Nephron progenitor cell (in vitro differentiated cells): ENCODE measurements around the gene WDR54.

Experiments
- DNase-seq: peaks from one replicate; pipeline ENCODE4 v3.0.0; 2021
- H3K27ac Mint-ChIP-seq: 2 replicates; pipeline ENCODE4 v1.8.0; 2021; ENCODE audit warnings: mild to moderate bottlenecking, moderate library complexity, mixed read lengths
- H3K27me3 Mint-ChIP-seq: 2 replicates; pipeline ENCODE4 v1.8.0; 2021; ENCODE audit warnings: mild to moderate bottlenecking, low read depth, mixed read lengths; ENCODE audit not compliant: poor library complexity
- H3K36me3 Mint-ChIP-seq: 2 replicates; pipeline ENCODE4 v1.8.0; 2021; ENCODE audit warnings: low read depth, mixed read lengths
- H3K4me1 Mint-ChIP-seq: 2 replicates; pipeline ENCODE4 v1.8.0; 2021; ENCODE audit warnings: mixed read lengths
- H3K4me3 Mint-ChIP-seq: 2 replicates; pipeline ENCODE4 v1.8.0; 2021; ENCODE audit warnings: mild to moderate bottlenecking, moderate library complexity, mixed read lengths
- H3K9me3 Mint-ChIP-seq: 2 replicates; pipeline ENCODE4 v1.8.0; 2021; ENCODE audit warnings: mild to moderate bottlenecking, moderate library complexity, mixed read lengths
- TF ChIP-seq, protein P1 (sequence below): fragments of 200-600 bp; sonication (generic); IDR thresholded peaks from 2 replicates; pipeline ENCODE4 v1.5.0; 2021; ENCODE audit warnings: antibody characterized with exemption

Gene WDR54

GRCh38 chr2:74385396-74385795 lies 36.1 kb upstream of the WDR54 start:
- peaks cover 16% of the 10 kb centered on the region for H3K4me1 Mint-ChIP-seq
- H3K4me3 Mint-ChIP-seq, result no peak overlapping the region
- TF ChIP-seq, protein P1, sequence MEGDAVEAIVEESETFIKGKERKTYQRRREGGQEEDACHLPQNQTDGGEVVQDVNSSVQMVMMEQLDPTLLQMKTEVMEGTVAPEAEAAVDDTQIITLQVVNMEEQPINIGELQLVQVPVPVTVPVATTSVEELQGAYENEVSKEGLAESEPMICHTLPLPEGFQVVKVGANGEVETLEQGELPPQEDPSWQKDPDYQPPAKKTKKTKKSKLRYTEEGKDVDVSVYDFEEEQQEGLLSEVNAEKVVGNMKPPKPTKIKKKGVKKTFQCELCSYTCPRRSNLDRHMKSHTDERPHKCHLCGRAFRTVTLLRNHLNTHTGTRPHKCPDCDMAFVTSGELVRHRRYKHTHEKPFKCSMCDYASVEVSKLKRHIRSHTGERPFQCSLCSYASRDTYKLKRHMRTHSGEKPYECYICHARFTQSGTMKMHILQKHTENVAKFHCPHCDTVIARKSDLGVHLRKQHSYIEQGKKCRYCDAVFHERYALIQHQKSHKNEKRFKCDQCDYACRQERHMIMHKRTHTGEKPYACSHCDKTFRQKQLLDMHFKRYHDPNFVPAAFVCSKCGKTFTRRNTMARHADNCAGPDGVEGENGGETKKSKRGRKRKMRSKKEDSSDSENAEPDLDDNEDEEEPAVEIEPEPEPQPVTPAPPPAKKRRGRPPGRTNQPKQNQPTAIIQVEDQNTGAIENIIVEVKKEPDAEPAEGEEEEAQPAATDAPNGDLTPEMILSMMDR, result no peak
- no peaks in the 10 kb centered on the region for H3K9me3 Mint-ChIP-seq
- no peaks in the 10 kb centered on the region for H3K27me3 Mint-ChIP-seq
- H3K27ac Mint-ChIP-seq, result no peak overlapping the region
- H3K36me3 Mint-ChIP-seq, result peaks cover 12% of the 10 kb centered on the region
- DNase-seq, result no peak

DNA sequence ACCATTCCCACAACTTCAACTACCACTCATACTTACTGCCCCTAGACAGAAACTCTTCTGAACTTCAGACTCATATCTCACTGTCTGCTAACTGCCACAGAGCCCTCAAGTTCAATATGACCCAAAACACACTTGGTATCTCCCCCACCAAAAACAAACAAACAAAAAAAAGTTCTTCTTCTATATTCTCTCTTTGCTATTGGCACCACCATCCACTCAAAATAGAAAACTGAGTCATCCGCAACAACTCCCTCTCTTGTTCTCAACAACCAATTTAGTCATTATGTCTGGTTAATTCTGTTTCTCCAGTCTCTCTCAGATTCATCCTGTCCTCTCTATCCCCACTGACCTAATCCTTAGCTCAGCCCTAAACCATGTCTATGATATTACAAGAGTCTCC lies 34.2 kb upstream of the WDR54 start:
- no peak overlapping the region for H3K27ac Mint-ChIP-seq

DNA sequence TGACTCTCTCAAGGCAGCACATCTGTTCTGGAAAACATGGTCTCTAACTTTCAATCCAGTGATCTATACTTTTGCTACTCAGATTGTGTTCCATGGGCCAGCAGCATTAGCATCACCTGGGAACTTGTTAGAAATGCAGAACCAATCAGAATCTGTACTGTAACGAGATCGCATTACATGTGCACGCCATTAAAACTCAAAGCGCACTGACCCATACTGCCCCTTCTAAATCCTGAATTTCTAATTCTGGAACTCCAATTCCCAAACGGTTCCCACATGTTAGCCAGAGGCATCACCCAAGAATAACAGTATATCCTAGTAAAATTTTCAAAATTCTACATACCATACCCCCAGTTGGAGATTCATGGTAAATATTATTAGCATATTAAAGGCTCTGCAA lies 30.9 kb upstream of the WDR54 start:
- TF ChIP-seq, protein P1, result no peak
- Mint-ChIP-seq H3K27me3 (peaks cover 18% of the 10 kb centered on the region), H3K4me3 (no peak overlapping the region), H3K9me3 (no peaks in the 10 kb centered on the region), H3K27ac (no peak overlapping the region), H3K36me3 (no peaks in the 10 kb centered on the region), H3K4me1 (peaks cover 5% of the 10 kb centered on the region)
- DNase-seq, result no peak

More for the DNA sequence above, 34.2 kb upstream of the WDR54 start:
- H3K4me3 Mint-ChIP-seq, result no peak overlapping the region
- peaks cover 10% of the 10 kb centered on the region for H3K36me3 Mint-ChIP-seq
- TF ChIP-seq, protein P1, result no peak
- no peaks in the 10 kb centered on the region for H3K27me3 Mint-ChIP-seq
- H3K9me3 Mint-ChIP-seq, result no peaks in the 10 kb centered on the region
- no peak for DNase-seq
- no peaks in the 10 kb centered on the region for H3K4me1 Mint-ChIP-seq

- peaks cover 18% of the 10 kb centered on the region for H3K27me3 Mint-ChIP-seq
- no peaks in the 10 kb centered on the region for H3K9me3 Mint-ChIP-seq
- H3K27ac Mint-ChIP-seq, result peak overlapping the region; percentile 97
- H3K4me3 Mint-ChIP-seq, result no peak overlapping the region
- TF ChIP-seq, protein P1, result no peak
- H3K36me3 Mint-ChIP-seq, result no peaks in the 10 kb centered on the region
- peaks cover 5% of the 10 kb centered on the region for H3K4me1 Mint-ChIP-seq
- DNase-seq, result no peak
Measured at GRCh38 chr2:74391209-74391579, 30.3 kb upstream of the WDR54 start.

DNA sequence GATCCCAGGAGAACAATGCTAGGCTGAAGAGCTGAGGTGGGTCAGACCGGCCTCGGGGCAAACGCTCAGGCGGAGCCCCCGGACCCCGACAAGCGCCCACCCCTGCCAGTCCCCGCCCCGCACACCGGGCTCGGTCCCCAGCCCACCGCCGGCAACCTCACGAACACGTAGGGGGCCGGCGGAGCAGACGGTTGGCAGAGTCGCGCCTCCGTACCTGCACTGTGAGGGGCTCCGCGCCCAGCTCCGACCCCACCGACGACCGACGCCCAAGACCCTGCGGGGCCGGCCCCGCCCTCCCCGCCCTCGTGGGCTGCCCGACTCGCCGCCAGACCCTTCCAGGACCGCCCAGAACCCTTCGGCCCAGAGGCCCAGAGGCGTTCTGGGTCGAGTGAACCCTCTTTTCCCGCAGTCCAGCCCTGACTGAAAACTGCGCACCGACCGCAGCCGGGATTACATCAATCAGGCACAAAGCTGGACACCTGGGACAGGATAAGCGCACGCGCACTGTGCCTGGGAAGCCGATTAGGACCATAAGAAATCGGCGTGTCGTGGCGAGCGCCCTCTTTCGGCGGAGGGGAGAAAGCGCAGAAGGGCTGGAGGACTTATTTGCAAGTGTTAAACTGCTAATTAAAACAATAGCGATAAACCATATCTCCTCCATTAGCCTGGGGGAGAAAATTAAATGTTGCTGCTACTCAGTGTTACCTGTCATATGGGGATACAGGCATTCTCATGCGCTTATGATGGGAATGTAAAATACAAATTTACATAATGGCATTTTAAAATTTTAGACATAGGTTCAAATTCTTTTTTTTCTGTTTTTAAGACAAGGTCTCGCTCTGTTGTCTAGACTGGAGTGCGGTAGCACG lies 29.7 kb upstream of the WDR54 start:
- DNase-seq, result peak; percentile 96
- Mint-ChIP-seq H3K4me3 (no peak overlapping the region), H3K4me1 (peaks cover 5% of the 10 kb centered on the region), H3K9me3 (no peaks in the 10 kb centered on the region), H3K36me3 (no peaks in the 10 kb centered on the region), H3K27ac (peak overlapping the region; percentile 100), H3K27me3 (peaks cover 18% of the 10 kb centered on the region)
- TF ChIP-seq, protein P1, result peak; percentile 97

GRCh38 chr2:74392449-74392743 lies 29.1 kb upstream of the WDR54 start:
- H3K27ac Mint-ChIP-seq, result no peak overlapping the region
- H3K27me3 Mint-ChIP-seq, result peaks cover 18% of the 10 kb centered on the region
- H3K4me3 Mint-ChIP-seq, result peak overlapping the region; percentile 17

More at GRCh38 chr2:74392449-74392743, 29.1 kb upstream of the WDR54 start:
- no peak for DNase-seq
- Mint-ChIP-seq H3K36me3 (no peaks in the 10 kb centered on the region), H3K9me3 (no peaks in the 10 kb centered on the region), H3K4me1 (peaks cover 5% of the 10 kb centered on the region)
- TF ChIP-seq, protein P1, result no peak
